HEK293T (cell line): ENCODE results near the gene PRKAR1B.

ENCODE experiments used
- CTCF ChIA-PET: fragments of 350-600 bp; formaldehyde crosslinking; extraction: SDS; loops from one replicate; lab custom pipeline; 2021; ENCODE audit warnings: antibody characterized with exemption, inconsistent platforms; lab: Yijun Ruan, JAX
- POLR2A ChIA-PET: fragments of 350-600 bp; formaldehyde crosslinking; extraction: SDS; loops from one replicate; lab custom pipeline; 2020; ENCODE audit warnings: antibody characterized with exemption, inconsistent platforms; lab: Yijun Ruan, JAX
- DNase-seq: peaks from one replicate; pipeline ENCODE4 v3.0.0; 2012; ENCODE audit warnings: mixed read lengths; ENCODE audit errors: extremely low spot score
- ARNT ChIP-seq: fragments of 450-650 bp; IDR thresholded peaks from 2 replicates; pipeline ENCODE4 v1.6.1; 2017; ENCODE audit warnings: mild to moderate bottlenecking
- BHLHE40 ChIP-seq: fragments of 450-650 bp; IDR thresholded peaks from 2 replicates; pipeline ENCODE4 v1.6.1; 2016; ENCODE audit warnings: mild to moderate bottlenecking, moderate library complexity, borderline replicate concordance
- CTBP1 ChIP-seq: fragments of 450-650 bp; IDR thresholded peaks from 2 replicates; pipeline ENCODE4 v1.6.1; 2016; ENCODE audit warnings: borderline replicate concordance
- ELF4 ChIP-seq: fragments of 450-650 bp; IDR thresholded peaks from 2 replicates; pipeline ENCODE4 v1.6.1; 2017; ENCODE audit warnings: antibody characterized with exemption
- FOXA1 ChIP-seq: fragments of 450-650 bp; IDR thresholded peaks from 2 replicates; pipeline ENCODE4 v1.6.1; 2016; ENCODE audit warnings: mild to moderate bottlenecking
- FOXK2 ChIP-seq: fragments of 450-650 bp; IDR thresholded peaks from 2 replicates; pipeline ENCODE4 v1.6.1; 2016; ENCODE audit warnings: mild to moderate bottlenecking
- FOXM1 ChIP-seq: fragments of 450-650 bp; IDR thresholded peaks from 2 replicates; pipeline ENCODE4 v1.6.1; 2017; ENCODE audit warnings: mild to moderate bottlenecking, borderline replicate concordance
- HDGF ChIP-seq: fragments of 450-650 bp; IDR thresholded peaks from 2 replicates; pipeline ENCODE4 v1.6.1; 2017; ENCODE audit warnings: antibody characterized with exemption, borderline replicate concordance
- L3MBTL2 ChIP-seq: fragments of 450-650 bp; conservative IDR thresholded peaks from 2 replicates; pipeline ENCODE4 v1.6.1; 2016; ENCODE audit warnings: mild to moderate bottlenecking
- LEF1 ChIP-seq: fragments of 450-650 bp; IDR thresholded peaks from 2 replicates; pipeline ENCODE4 v1.6.1; 2017; ENCODE audit warnings: mild to moderate bottlenecking, borderline replicate concordance
- NFRKB ChIP-seq: fragments of 450-650 bp; IDR thresholded peaks from 2 replicates; pipeline ENCODE4 v1.6.1; 2016; ENCODE audit warnings: mild to moderate bottlenecking, moderate library complexity
- SP1 ChIP-seq: fragments of 450-650 bp; IDR thresholded peaks from 2 replicates; pipeline ENCODE4 v1.6.1; 2017
- SUZ12 ChIP-seq: fragments of 450-650 bp; IDR thresholded peaks from 2 replicates; pipeline ENCODE4 v1.6.1; 2016; ENCODE audit warnings: mild to moderate bottlenecking
- TARDBP ChIP-seq: fragments of 450-650 bp; IDR thresholded peaks from 2 replicates; pipeline ENCODE4 v1.6.1; 2016
- ZNF384 ChIP-seq: fragments of 450-650 bp; IDR thresholded peaks from 2 replicates; pipeline ENCODE4 v1.6.1; 2016
- TF ChIP-seq, protein P1 (sequence below): fragments of 450-650 bp; IDR thresholded peaks from 2 replicates; pipeline ENCODE4 v1.6.1; 2016

The PRKAR1B gene

DNA sequence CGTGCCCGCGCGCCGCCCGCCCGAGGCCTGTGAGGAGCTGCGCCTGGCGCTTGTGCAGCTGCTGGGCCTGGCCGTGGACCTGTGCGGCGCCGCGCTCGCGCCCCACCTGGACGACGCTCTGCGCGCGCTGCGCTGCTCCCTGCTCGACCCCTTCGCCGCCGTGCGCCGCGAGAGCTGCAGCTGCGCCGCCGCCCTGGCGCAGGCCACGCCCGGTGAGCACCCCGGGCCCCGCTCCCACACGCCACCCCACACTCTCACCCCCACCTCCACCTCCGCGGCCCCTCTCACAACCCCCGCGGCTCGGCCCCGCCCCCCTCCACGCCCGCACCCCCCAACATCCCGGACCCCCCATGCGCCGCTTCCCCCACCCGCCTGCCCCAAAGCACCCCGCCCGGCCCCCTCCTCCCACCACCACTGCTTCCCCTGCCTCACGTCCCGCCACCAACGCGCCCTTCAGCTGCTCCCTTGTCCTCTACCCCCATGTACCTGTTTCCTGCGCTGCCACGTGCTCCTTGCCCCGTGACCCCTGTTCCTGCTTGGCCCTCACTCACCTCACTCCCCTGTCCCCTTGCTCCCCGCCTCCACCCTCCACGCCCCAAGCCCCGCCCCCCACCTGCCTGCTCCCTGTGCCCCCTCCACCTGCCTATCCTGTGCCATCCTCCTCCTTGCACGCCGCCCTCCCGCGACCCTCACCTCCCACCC lies at the start of gene PRKAR1B:
PRKAR1B (minus strand) TSS at position 178 of the 702 bp plus-strand sequence. CDS start 15,776 bp downstream, outside the sequence.
- ChIA-PET CTCF (no interaction called here), POLR2A (interaction anchor here (1.3 kb wide), 1 partner anchor 9 kb away, joined by 3 read pairs; no protein-coding TSS in a partner anchor)
- TF ChIP-seq ELF4, result no peak
- TF ChIP-seq, protein P1, sequence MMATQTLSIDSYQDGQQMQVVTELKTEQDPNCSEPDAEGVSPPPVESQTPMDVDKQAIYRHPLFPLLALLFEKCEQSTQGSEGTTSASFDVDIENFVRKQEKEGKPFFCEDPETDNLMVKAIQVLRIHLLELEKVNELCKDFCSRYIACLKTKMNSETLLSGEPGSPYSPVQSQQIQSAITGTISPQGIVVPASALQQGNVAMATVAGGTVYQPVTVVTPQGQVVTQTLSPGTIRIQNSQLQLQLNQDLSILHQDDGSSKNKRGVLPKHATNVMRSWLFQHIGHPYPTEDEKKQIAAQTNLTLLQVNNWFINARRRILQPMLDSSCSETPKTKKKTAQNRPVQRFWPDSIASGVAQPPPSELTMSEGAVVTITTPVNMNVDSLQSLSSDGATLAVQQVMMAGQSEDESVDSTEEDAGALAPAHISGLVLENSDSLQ, result no peak
- no peak for TF ChIP-seq SP1
- TF ChIP-seq L3MBTL2, result no peak
- TF ChIP-seq HDGF, result no peak
- TF ChIP-seq ARNT, result no peak
- no peak for TF ChIP-seq TARDBP
- no peak for TF ChIP-seq SUZ12
- TF ChIP-seq FOXK2, result no peak
- TF ChIP-seq BHLHE40, result no peak
- TF ChIP-seq NFRKB, result no peak
- DNase-seq, result peak; percentile 22

DNA sequence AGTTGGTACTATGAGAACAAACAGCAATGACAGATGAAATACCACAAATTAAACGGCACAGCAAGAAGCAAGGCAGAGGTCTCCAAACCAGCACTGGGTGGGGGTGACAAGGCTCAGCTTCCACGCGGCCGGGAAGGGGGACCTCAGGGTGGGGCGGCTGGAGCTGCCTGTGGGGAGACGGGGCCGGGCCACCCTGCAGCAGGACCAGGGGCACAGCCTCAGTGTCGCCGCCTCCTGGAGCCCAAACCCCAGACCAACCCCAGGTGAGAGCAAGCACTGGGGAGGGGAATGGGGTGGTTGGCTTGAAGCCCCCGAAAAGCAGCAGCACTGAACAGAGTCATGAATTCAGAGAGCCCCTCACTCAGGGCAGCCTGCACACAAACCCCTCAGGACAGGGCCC lies 49.3 kb upstream of the PRKAR1B start:
- CTCF ChIA-PET, result no interaction called here
- POLR2A ChIA-PET, result no interaction called here
- no peak for DNase-seq
- no peak for TF ChIP-seq L3MBTL2
- TF ChIP-seq CTBP1, result no peak
- TF ChIP-seq, protein P1, result no peak
- TF ChIP-seq SUZ12, result no peak
- TF ChIP-seq NFRKB, result no peak
- TF ChIP-seq ZNF384, result no peak
- no peak for TF ChIP-seq FOXK2
- no peak for TF ChIP-seq TARDBP
- no peak for TF ChIP-seq LEF1
- no peak for TF ChIP-seq HDGF
- no peak for TF ChIP-seq SP1
- TF ChIP-seq ARNT, result no peak
- no peak for TF ChIP-seq ELF4
- no peak for TF ChIP-seq BHLHE40
- no peak for TF ChIP-seq FOXM1
- no peak for TF ChIP-seq FOXA1

DNA sequence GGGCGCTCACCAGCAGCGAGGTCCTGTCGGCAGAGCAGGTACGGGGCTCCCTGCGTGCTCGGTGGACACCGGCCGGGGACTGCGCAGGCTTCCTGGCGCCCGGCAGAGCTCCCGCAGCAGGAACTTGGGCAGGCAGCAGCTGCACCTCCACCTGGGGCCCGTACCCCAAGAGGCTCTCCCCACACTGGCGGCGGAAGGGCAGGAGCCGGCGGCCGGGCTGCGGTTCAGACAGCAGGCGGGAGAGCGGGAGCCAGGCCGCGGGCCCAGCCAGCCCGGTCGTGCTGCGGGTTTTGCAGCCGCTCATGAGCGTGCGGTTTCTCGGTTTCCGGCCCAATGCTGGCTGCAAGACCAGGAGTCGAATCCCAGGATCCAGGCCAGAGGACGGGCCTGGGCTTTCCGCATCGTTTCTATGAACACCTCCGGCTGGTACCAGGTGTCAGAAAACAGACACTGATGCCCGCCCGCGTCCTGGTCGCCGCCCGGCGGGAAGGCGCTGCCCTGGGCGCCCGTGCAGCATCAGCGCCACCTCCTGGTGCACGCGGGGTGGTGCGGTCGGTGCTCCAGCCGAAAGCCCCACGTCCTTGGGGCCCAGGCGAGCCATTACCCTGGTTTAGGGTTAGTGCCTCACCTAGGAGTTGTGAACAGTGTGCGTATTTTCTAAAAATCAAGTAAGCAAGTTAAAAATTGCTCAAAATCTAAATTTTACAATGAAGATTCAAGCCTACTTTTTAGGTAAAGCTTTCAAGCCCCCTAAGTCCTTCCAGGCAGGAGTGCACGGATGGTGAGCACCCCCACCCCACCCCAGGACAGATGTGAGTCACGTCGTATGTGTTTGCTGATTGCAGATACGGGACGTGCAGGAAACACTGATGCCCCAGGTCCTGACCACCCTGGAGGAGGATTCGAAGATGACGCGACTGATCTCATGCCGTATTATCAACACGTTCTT lies 47.4 kb upstream of the PRKAR1B start:
- TF ChIP-seq L3MBTL2, result no peak
- no peak for TF ChIP-seq ZNF384
- TF ChIP-seq BHLHE40, result no peak
- TF ChIP-seq, protein P1, result no peak
- TF ChIP-seq HDGF, result no peak
- TF ChIP-seq LEF1, result no peak
- no peak for TF ChIP-seq SUZ12
- no peak for TF ChIP-seq TARDBP
- no peak for TF ChIP-seq NFRKB
- TF ChIP-seq CTBP1, result no peak
- no peak for TF ChIP-seq SP1
- TF ChIP-seq FOXM1, result no peak
- TF ChIP-seq FOXK2, result no peak
- TF ChIP-seq ARNT, result no peak
- DNase-seq, result peak; percentile 79
- ChIA-PET CTCF (no interaction called here), POLR2A (no interaction called here)

DNA sequence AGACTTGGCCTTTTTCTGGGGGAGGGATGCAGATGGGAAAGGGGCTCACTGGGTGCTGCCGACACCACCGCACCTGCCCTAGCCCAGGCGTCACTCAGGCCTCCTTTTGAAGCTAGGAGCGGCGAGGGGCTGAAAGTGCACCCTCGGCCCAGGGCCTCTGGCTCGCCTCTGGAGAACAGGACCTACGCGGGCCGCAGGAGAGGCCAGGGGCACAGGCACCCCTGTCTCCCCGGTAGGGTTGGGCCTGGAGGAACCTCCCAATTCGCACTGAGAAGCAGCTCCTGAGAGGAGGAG lies 46.5 kb upstream of the PRKAR1B start:
- TF ChIP-seq FOXK2 (no peak), HDGF (no peak), FOXM1 (no peak), BHLHE40 (no peak), ARNT (no peak), FOXA1 (no peak), CTBP1 (no peak), L3MBTL2 (no peak), ZNF384 (no peak), NFRKB (no peak)
- TF ChIP-seq, protein P1, result no peak
- ChIA-PET POLR2A (no interaction called here), CTCF (no interaction called here)
- no peak for DNase-seq
